ENCODE data around the gene CACNA2D3. TPM values are rescaled to one million over a fixed set of nuclear protein-coding genes. Genes with fewer than 3 reads are reported as not detected.

CACNA2D3 gene
- total RNA-seq, 1 experiment from 2014 or later, result not detected

- peaks cover under 1% of the 10 kb centered on the region for H3K9me3 Mint-ChIP-seq (ENCODE audit: unreplicated experiment)
- CTCF ChIA-PET, result no interaction called here
- Histone ChIP-seq H3K4me1 (no peaks in the 10 kb centered on the region), H3K9me3 (0 out of 2 replicates have a peak, but pooled peaks cover 5% of the 10 kb centered on the region), H3K27me3 (replicated peaks; ENCODE audit: control insufficient read depth, insufficient read depth, low read length) (no peaks in the 10 kb centered on the region), H3K36me3 (ENCODE audit: control insufficient read depth, insufficient read depth, low read length) (no peaks in the 10 kb centered on the region), H3K4me3 (ENCODE audit: low read depth, low read length) (no peak overlapping the region)
- no peak for TF ChIP-seq CTCF (IDR thresholded peaks at IDR 0.05; ENCODE audit: insufficient read depth in 1 of 2, low read depth in 1 of 2, low read length in 1 of 2, severe bottlenecking in 1 of 2, unreplicated experiment in 1 of 2)
- POLR2A ChIA-PET, result no interaction called here
- no peaks in the 10 kb centered on the region for H3K36me3 Mint-ChIP-seq (ENCODE audit: insufficient read depth, unreplicated experiment)
- H3K4me1 Mint-ChIP-seq (ENCODE audit: low read depth, unreplicated experiment), result no peaks in the 10 kb centered on the region
- peaks cover 6% of the 10 kb centered on the region for H3K27me3 Mint-ChIP-seq (ENCODE audit: insufficient read depth, unreplicated experiment)
- intact Hi-C loops (cut with micrococcal nuclease; ENCODE audit: unreplicated experiment), result no loop called here
- BruUV-seq (replicated peaks), result no TSS peak
- DNase-seq, result no peak
- H3K27ac Mint-ChIP-seq (ENCODE audit: unreplicated experiment), result no peak overlapping the region
- H3K4me3 Mint-ChIP-seq (ENCODE audit: unreplicated experiment), result no peak overlapping the region
These were observed 670.8 kb downstream of the CACNA2D3 start for GRCh38 chr3:54793171-54793570.

GRCh38 chr3:54797111-54797510 is 674.8 kb downstream of the CACNA2D3 start:
- DNase-seq, result no peak
- H3K9me3 Mint-ChIP-seq (ENCODE audit: unreplicated experiment), result no peaks in the 10 kb centered on the region
- H3K4me1 ChIP-seq, result no peaks in the 10 kb centered on the region
- CTCF ChIA-PET, result no interaction called here
- no peak overlapping the region for H3K27ac Mint-ChIP-seq (ENCODE audit: unreplicated experiment)
- H3K4me3 Mint-ChIP-seq (ENCODE audit: unreplicated experiment), result no peak overlapping the region
- H3K4me1 Mint-ChIP-seq (ENCODE audit: low read depth, unreplicated experiment), result no peaks in the 10 kb centered on the region
- H3K9me3 ChIP-seq, result 0 out of 2 replicates have a peak, but pooled peaks cover 5% of the 10 kb centered on the region
- intact Hi-C loops (cut with micrococcal nuclease; ENCODE audit: unreplicated experiment), result no loop called here
- H3K4me3 ChIP-seq (ENCODE audit: low read depth, low read length), result no peak overlapping the region
- TF ChIP-seq CTCF (IDR thresholded peaks at IDR 0.05; ENCODE audit: insufficient read depth in 1 of 2, low read depth in 1 of 2, low read length in 1 of 2, severe bottlenecking in 1 of 2, unreplicated experiment in 1 of 2), result no peak
- H3K36me3 Mint-ChIP-seq (ENCODE audit: insufficient read depth, unreplicated experiment), result no peaks in the 10 kb centered on the region
- peaks cover 4% of the 10 kb centered on the region for H3K27me3 Mint-ChIP-seq (ENCODE audit: insufficient read depth, unreplicated experiment)
- no TSS peak for BruUV-seq (replicated peaks)
- no peaks in the 10 kb centered on the region for H3K36me3 ChIP-seq (ENCODE audit: control insufficient read depth, insufficient read depth, low read length)
- POLR2A ChIA-PET, result no interaction called here
- H3K27me3 ChIP-seq (replicated peaks; ENCODE audit: control insufficient read depth, insufficient read depth, low read length), result no peaks in the 10 kb centered on the region

DNA sequence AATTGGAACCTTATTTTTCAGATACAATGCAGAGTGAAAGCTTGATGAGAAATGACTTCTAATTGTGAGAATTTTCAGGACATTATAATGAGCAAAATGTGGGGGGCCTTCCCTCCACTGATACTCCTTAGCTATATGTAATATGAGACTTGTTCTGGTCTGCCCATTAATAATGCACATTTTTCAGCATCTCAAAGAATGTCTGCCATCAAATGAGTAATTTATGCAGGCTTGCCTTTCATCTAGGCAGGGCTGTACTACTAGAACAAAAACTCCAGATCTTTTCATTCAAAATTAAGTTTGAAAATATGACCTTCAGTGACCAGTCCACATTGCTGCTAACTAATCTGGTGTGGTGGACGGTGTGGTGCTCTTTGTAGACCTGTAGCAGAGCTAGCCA is 678.1 kb downstream of the CACNA2D3 start:
- no TSS peak for BruUV-seq (replicated peaks)
- Mint-ChIP-seq H3K27ac (ENCODE audit: unreplicated experiment) (no peak overlapping the region), H3K4me1 (ENCODE audit: low read depth, unreplicated experiment) (no peaks in the 10 kb centered on the region), H3K27me3 (ENCODE audit: insufficient read depth, unreplicated experiment) (no peaks in the 10 kb centered on the region), H3K4me3 (ENCODE audit: unreplicated experiment) (no peak overlapping the region), H3K9me3 (ENCODE audit: unreplicated experiment) (no peaks in the 10 kb centered on the region), H3K36me3 (ENCODE audit: insufficient read depth, unreplicated experiment) (no peaks in the 10 kb centered on the region)
- Histone ChIP-seq H3K27me3 (replicated peaks; ENCODE audit: control insufficient read depth, insufficient read depth, low read length) (no peaks in the 10 kb centered on the region), H3K4me1 (no peaks in the 10 kb centered on the region), H3K9me3 (no peaks in the 10 kb centered on the region), H3K4me3 (ENCODE audit: low read depth, low read length) (no peak overlapping the region), H3K36me3 (ENCODE audit: control insufficient read depth, insufficient read depth, low read length) (no peaks in the 10 kb centered on the region)
- intact Hi-C loops (cut with micrococcal nuclease; ENCODE audit: unreplicated experiment), result no loop called here
- no peak for DNase-seq
- TF ChIP-seq CTCF (IDR thresholded peaks at IDR 0.05; ENCODE audit: insufficient read depth in 1 of 2, low read depth in 1 of 2, low read length in 1 of 2, severe bottlenecking in 1 of 2, unreplicated experiment in 1 of 2), result no peak
- ChIA-PET CTCF (no interaction called here), POLR2A (no interaction called here)

Data from Caco-2 (cell line).